ENCODE data around the gene PGPEP1.

Gene PGPEP1

DNA sequence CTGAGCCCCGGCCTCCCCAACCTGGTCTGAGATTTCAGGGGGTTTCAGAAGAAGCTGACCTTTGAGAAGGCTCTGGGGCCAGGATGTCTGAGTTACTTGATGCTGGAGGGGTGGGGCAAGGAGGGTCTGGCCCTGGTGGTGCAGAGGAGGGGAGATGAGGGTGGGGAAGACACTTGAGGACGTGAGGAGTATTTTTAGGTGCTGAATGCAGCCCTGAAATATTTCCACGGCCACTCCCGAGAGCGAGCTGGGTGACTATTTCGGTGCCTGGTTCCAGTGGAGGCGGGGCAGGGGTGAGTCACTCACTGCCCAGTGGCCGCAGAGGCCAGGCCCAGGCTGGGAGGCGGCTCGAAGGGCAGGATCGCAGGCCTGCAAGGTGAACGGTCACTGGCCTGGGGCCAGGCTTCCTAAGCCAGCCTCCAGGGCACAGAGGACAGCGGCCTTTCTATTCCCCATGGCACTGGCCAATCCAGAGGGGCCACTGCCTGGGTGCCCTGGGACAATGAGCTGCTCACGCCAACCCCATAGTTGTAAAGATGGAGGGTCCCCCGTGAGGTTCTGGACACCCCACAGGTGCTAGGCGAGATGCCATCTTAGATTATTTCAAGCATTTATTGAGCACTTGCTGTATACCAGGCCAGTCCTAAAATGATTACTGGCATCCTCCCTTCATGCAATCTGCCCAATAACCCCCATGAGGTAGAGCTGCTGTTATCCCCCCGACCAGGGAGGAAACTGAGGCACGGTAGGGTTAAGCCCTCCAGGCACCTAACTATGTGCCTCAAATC is 39.3 kb upstream of the PGPEP1 start:
- TF ChIP-seq, protein P1, sequence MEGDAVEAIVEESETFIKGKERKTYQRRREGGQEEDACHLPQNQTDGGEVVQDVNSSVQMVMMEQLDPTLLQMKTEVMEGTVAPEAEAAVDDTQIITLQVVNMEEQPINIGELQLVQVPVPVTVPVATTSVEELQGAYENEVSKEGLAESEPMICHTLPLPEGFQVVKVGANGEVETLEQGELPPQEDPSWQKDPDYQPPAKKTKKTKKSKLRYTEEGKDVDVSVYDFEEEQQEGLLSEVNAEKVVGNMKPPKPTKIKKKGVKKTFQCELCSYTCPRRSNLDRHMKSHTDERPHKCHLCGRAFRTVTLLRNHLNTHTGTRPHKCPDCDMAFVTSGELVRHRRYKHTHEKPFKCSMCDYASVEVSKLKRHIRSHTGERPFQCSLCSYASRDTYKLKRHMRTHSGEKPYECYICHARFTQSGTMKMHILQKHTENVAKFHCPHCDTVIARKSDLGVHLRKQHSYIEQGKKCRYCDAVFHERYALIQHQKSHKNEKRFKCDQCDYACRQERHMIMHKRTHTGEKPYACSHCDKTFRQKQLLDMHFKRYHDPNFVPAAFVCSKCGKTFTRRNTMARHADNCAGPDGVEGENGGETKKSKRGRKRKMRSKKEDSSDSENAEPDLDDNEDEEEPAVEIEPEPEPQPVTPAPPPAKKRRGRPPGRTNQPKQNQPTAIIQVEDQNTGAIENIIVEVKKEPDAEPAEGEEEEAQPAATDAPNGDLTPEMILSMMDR (IDR thresholded peaks at IDR 0.05; ENCODE audit: low read length), result no peak
- TF ChIP-seq EZH2 (IDR thresholded peaks at IDR 0.05; ENCODE audit: borderline replicate concordance, low read length), result no peak
- Histone ChIP-seq H4K20me1 (ENCODE audit: insufficient read depth, low read length) (no peaks in the 10 kb centered on the region), H3K79me2 (ENCODE audit: insufficient read depth, low read length) (no peaks in the 10 kb centered on the region), H3F3A (ENCODE audit: insufficient read depth, low read length) (no peaks in the 10 kb centered on the region), H3K4me1 (ENCODE audit: insufficient read depth, low read length, severe bottlenecking) (peaks cover 30% of the 10 kb centered on the region), H2AFZ (ENCODE audit: low read length) (no peak overlapping the region), H3K9me3 (ENCODE audit: low read length) (no peaks in the 10 kb centered on the region), H3K36me3 (ENCODE audit: insufficient read depth, low read length) (no peaks in the 10 kb centered on the region), H3K4me2 (ENCODE audit: low read length) (no peak overlapping the region), H3K27me3 (ENCODE audit: insufficient read depth, low read length) (peaks cover 10% of the 10 kb centered on the region; the same call in 1 of the 2 replicates), H3K9me2 (ENCODE audit: low read depth, low read length) (no peaks in the 10 kb centered on the region), H3K4me3 (ENCODE audit: low read depth, low read length, poor library complexity, severe bottlenecking) (no peak overlapping the region), H3K27ac (ENCODE audit: low read depth, low read length, poor library complexity, severe bottlenecking) (no peak overlapping the region), H3K9ac (ENCODE audit: low read length) (no peak overlapping the region)

DNA sequence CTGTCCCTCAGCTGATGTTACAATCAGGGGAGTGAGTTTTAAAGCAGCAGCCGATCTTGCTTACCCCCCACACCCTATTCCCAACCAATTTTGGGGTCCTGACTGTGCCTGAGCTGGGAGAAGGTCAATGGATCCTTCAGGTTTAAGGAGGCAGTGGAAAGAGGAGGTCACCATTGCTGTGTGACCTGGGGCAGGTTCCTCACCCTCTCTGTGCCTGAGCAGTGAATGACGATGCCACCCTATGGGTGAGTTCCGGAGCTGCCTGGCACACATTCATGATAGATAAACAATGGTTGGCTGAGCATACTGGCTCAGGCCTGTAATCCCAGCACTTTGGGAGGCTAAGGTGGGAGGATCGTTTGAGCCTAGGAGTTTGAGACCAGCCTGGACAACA is 38.7 kb upstream of the PGPEP1 start:
- Histone ChIP-seq H3K4me2 (ENCODE audit: low read length) (no peak overlapping the region), H4K20me1 (ENCODE audit: insufficient read depth, low read length) (no peaks in the 10 kb centered on the region), H3K4me3 (ENCODE audit: low read depth, low read length, poor library complexity, severe bottlenecking) (no peak overlapping the region), H3K9me3 (ENCODE audit: low read length) (no peaks in the 10 kb centered on the region), H3K4me1 (ENCODE audit: insufficient read depth, low read length, severe bottlenecking) (peaks cover 36% of the 10 kb centered on the region), H3K79me2 (ENCODE audit: insufficient read depth, low read length) (no peaks in the 10 kb centered on the region), H3K36me3 (ENCODE audit: insufficient read depth, low read length) (no peaks in the 10 kb centered on the region), H3K9me2 (ENCODE audit: low read depth, low read length) (no peaks in the 10 kb centered on the region), H3K27me3 (ENCODE audit: insufficient read depth, low read length) (peaks cover 10% of the 10 kb centered on the region; the same call in 1 of the 2 replicates), H2AFZ (ENCODE audit: low read length) (no peak overlapping the region), H3K9ac (ENCODE audit: low read length) (no peak overlapping the region), H3K27ac (ENCODE audit: low read depth, low read length, poor library complexity, severe bottlenecking) (no peak overlapping the region), H3F3A (ENCODE audit: insufficient read depth, low read length) (no peaks in the 10 kb centered on the region)
- TF ChIP-seq EZH2 (IDR thresholded peaks at IDR 0.05; ENCODE audit: borderline replicate concordance, low read length), result no peak

DNA sequence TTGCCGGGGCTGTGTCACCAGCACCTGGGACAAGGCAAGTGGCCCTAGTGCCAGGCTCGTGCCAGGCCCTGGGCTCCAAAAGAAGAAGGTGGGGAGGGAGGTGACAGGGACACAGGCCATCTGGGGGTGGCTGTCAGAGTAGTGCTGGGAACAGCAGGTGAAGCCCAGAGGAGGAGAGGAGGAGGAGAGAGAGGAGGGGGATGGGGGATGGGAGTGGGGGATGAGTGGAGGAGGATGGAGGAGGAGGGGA is 36.3 kb upstream of the PGPEP1 start:
- Histone ChIP-seq H3K9me3 (ENCODE audit: low read length) (no peaks in the 10 kb centered on the region), H3K27ac (ENCODE audit: low read depth, low read length, poor library complexity, severe bottlenecking) (peak overlapping the region; percentile 79), H3K36me3 (ENCODE audit: insufficient read depth, low read length) (peaks cover 13% of the 10 kb centered on the region), H3K4me2 (ENCODE audit: low read length) (peak overlapping the region; percentile 54), H3K9ac (ENCODE audit: low read length) (peak overlapping the region; percentile 38; the same call in 1 of the 2 replicates), H3K79me2 (ENCODE audit: insufficient read depth, low read length) (no peaks in the 10 kb centered on the region), H2AFZ (ENCODE audit: low read length) (no peak overlapping the region), H3K27me3 (ENCODE audit: insufficient read depth, low read length) (peaks cover 3% of the 10 kb centered on the region; the same call in 1 of the 2 replicates), H3K4me1 (ENCODE audit: insufficient read depth, low read length, severe bottlenecking) (peaks cover 49% of the 10 kb centered on the region), H4K20me1 (ENCODE audit: insufficient read depth, low read length) (no peaks in the 10 kb centered on the region), H3F3A (ENCODE audit: insufficient read depth, low read length) (no peaks in the 10 kb centered on the region), H3K4me3 (ENCODE audit: low read depth, low read length, poor library complexity, severe bottlenecking) (peak overlapping the region; percentile 32), H3K9me2 (ENCODE audit: low read depth, low read length) (no peaks in the 10 kb centered on the region)
- no peak for TF ChIP-seq EZH2 (IDR thresholded peaks at IDR 0.05; ENCODE audit: borderline replicate concordance, low read length)
- TF ChIP-seq, protein P1 (IDR thresholded peaks at IDR 0.05; ENCODE audit: low read length), result no peak

Data from OCI-LY1 (cell line).